NCI-H446 treated with DMSO at 0.1 percent for 48 hours (cell line): ENCODE results near the gene AHNAK2.
"Not testable (repeated sequence)": the region's sequence is repeated elsewhere in the genome, so short reads cannot be mapped to it uniquely, and the experiment has no call there.

Experiments
- DNase-seq: peaks from one replicate; lab custom pipeline; 2025; lab: John Stamatoyannopoulos, UW

AHNAK2 gene

DNA sequence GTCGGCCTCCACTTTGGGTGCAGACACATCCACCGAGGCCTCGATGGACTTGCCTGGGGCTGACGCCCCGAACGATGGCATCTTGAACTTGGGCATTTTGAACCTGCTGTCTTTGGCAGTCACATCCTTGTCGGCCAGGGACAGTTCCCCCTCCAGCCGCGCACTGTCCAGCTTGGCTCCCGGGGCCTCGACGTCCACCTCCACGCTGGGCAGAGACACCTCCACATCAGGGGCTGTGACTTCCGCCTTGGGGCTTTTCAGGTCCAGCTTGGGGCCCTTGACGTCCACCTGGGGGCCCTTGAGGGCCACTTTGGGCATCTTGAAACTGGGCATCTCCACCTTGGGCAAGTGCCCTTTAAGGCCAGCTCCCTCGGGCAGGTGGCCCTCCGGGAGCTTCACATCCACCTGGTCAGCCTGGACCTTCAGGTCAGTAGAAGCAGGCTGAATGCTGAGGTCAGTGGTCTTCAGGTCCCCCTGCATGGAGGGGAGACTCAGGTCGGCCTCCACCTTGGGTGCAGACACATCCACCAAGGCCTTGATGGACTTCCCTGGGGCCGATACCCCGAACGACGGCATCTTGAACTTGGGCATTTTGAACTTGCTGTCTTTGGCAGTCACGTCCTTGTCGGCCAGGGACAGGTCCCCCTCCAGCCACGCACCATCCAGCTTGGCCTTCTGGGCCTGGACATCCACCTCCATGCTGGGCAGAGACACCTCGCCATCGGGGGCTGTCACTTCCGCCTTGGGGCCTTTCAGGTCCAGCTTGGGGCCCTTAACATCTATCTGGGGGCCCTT is 26.1 kb downstream of the AHNAK2 start:
- not testable (repeated sequence) for DNase-seq

DNA sequence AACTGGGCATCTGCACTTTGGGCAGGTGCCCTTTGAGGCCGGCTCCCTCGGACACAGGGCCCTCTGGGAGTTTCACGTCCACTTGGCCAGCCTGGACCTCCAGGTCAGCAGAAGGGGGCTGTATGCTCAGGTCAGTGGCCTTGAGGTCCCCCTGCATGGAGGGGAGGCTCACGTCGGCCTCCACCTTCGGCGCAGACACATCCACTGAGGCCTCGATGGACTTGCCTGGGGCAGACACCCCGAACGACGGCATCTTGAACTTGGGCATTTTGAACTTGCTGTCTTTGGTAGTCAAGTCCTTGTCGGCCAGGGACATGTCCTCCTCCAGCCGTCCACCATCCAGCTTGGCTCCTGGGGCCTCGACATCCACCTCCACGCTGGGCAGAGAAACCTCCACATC is 27.5 kb downstream of the AHNAK2 start:
- DNase-seq = not testable (repeated sequence)

DNA sequence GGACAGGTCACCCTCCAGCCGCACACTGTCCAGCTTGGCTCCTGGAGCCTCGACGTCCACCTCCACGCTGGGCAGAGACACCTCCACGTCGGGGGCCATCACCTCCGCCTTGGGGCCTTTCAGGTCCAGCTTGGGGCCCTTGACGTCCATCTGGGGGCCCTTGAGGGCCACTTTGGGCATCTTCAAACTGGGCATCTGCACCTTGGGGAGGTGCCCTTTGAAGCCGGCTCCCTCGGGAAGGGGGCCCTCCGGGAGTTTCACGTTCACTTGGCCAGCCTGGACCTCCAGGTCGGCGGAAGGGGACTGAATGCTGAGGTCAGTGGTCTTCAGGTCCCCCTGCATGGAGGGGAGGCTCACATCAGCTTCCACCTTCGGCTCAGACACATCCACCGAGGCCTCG is 28.2 kb downstream of the AHNAK2 start:
- no peak for DNase-seq

DNA sequence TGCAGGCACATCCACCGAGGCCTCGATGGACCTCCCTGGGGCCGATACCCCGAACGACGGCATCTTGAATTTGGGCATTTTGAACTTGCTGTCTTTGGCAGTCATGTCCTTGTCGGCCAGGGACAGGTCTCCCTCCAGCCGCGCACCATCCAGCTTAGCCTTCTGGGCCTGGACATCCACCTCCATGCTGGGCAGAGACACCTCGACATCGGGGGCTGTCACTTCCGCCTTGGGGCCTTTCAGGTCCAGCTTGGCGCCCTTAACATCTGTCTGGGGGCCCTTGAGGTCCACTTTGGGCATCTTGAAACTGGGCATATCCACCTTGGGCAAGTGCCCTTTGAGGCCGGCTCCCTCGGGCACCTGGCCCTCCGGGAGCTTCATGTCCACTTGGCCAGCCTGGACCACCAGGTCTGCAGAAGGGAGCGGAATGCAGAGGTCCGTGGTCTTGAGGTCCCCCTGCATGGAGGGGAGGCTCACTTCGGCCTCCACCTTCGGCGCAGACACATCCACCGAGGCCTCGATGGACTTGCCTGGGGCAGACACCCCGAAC is 28.7 kb downstream of the AHNAK2 start:
- DNase-seq = not testable (repeated sequence)

DNA sequence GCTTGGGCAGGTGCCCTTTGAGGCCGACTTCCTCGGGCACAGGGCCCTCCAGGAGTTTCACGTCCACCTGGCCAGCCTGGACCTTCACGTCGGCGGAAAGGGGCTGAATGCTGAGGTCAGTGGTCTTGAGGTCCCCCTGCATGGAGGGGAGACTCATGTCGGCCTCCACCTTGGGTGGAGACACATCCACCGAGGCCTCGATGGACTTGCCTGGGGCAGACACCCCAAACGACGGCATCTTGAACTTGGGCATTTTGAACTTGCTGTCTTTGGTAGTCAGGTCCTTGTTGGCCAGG is 29.5 kb downstream of the AHNAK2 start:
- no peak for DNase-seq

DNA sequence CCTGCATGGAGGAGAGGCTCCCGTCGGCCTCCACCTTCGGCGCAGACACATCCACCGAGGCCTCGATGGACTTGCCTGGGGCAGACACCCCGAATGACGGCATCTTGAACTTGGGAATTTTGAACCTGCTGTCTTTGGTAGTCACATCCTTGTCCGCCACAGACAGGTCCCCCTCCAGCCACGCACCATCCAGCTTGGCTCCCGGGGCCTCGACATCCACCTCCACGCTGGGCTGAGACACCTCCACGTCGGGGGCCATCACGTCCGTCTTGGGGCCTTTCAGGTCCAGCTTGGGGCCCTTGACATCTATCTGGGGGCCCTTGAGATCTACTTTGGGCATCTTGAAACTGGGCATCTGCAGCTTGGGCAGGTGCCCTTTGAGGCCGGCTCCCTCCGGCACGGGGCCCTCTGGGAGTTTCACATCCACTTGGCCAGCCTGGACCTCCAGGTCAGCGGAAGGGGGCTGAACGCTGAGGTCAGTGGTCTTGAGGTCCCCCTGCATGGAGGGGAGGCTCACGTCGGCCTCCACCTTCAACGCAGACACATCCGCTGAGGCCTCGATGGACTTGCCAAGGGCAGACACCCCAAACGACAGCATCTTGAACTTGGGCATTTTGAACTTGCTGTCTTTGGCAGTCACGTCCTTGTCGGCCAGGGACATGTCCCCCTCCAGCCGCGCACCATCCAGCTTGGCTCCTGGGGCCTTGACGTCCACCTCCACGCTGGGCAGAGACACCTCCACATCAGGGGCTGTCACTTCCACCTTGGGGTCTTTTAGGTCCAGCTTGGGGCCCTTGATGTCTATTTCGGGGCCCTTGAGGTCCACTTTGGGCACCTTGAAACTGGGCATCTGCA is 30.1 kb downstream of the AHNAK2 start:
- DNase-seq = not testable (repeated sequence)

DNA sequence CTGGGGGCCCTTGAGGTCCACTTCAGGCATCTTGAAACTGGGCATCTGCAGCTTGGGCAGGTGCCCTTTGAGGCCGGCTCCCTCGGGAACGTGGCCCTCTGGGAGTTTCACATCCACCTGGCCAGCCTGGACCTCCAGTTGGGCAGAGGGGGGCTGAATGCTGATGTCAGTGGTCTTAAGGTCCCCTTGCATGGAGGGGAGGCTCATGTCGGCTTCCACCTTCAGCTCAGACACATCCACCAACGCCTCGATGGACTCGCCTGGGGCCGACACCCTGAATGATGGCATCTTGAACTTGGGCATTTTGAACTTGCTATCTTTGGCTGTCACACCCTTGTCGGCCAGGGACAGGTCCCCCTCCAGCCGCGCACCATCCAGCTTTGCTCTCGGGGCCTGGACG is 31.0 kb downstream of the AHNAK2 start:
- not testable (repeated sequence) for DNase-seq

DNA sequence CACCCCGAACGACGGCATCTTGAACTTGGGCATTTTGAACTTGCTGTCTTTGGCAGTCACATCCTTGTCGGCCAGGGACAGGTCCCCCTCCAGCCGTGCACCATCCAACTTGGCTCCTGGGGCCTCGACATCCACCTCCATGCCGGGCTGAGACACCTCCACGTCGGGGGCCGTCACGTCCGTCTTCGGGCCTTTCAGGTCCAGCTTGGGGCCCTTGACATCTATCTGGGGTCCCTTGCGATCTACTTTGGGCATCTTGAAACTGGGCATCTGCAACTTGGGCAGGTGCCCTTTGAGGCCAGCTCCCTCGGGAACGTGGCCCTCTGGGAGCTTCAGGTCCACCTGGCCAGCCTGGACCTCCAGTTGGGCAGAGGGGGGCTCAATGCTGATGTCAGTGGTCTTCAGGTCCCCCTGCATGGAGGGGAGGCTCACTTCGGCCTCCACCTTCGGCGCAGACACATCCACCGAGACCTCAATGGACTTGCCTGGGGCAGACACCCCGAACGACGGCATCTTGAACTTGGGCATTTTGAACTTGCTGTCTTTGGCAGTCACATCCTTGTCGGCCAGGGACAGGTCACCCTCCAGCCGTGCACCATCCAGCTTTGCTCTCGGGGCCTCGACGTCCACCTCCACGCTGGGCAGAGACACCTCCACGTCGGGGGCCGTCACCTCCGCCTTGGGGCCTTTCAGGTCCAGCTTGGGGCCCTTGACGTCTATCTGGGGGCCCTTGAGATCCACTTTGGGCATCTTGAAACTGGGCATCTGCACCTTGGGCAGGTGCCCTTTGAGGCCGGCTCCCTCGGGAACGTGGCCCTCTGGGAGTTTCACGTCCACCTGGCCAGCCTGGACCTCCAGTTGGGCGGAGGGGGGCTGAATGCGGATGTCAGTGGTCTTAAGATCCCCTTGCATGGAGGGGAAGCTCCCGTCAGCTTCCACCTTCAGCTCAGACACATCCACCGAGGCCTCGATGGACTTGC is 31.9 kb downstream of the AHNAK2 start:
- not testable (repeated sequence) for DNase-seq

DNA sequence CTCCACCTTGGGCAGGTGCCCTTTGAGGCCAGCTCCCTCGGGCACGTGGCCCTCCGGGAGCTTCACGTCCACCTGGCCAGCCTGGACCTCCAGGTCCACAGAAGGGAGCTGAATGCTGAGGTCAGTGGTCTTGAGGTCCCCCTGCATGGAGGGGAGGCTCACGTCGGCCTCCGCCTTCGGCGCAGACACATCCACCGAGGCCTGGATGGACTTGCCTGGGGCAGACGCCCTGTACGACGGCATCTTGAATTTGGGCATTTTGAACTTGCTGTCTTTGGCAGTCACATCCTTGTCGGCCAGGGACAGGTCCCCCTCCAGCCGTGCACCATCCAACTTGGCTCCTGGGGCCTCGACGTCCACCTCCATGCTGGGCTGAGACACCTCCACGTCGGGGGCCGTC is 32.9 kb downstream of the AHNAK2 start:
- not testable (repeated sequence) for DNase-seq

DNA sequence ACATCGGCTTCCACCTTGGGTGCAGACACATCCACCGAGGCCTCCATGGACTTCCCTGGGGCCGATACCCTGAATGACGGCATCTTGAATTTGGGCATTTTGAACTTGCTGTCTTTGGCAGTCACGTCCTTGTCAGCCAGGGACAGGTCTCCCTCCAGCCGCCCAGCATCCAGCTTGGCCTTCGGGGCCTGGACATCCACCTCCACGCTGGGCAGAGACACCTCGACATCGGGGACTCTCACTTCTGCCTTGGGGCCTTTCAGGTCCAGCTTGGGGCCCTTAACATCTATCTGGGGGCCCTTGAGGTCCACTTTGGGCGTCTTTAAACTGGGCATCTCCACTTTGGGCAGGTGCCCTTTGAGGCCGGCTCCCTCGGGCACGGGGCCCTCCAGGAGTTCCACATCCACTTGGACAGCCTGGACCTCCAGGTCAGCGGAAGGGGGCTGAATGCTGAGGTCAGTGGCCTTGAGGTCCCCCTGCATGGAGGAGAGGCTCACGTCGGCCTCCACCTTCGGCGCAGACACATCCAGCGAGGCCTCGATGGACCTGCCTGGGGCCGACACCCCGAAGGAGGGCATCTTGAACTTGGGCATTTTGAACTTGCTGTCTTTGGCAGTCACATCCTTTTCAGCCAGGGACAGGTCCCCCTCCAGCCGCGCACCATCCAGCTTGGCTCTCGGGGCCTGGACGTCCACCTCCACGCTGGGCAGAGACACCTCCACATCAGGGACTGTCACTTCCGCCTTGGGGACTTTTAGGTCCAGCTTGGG is 33.6 kb downstream of the AHNAK2 start:
- DNase-seq = not testable (repeated sequence)

DNA sequence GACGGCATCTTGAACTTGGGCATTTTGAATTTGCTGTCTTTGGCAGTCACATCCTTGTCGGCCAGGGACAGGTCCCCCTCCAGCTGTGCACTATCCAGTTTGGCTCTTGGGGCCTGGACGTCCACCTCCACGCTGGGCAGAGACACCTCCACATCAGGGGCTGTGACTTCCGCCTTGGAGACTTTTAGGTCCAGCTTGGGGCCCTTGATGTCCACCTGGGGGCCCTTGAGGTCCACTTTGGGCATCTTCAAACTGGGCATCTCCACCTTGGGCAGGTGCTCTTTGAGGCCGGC is 34.2 kb downstream of the AHNAK2 start:
- DNase-seq = not testable (repeated sequence)

DNA sequence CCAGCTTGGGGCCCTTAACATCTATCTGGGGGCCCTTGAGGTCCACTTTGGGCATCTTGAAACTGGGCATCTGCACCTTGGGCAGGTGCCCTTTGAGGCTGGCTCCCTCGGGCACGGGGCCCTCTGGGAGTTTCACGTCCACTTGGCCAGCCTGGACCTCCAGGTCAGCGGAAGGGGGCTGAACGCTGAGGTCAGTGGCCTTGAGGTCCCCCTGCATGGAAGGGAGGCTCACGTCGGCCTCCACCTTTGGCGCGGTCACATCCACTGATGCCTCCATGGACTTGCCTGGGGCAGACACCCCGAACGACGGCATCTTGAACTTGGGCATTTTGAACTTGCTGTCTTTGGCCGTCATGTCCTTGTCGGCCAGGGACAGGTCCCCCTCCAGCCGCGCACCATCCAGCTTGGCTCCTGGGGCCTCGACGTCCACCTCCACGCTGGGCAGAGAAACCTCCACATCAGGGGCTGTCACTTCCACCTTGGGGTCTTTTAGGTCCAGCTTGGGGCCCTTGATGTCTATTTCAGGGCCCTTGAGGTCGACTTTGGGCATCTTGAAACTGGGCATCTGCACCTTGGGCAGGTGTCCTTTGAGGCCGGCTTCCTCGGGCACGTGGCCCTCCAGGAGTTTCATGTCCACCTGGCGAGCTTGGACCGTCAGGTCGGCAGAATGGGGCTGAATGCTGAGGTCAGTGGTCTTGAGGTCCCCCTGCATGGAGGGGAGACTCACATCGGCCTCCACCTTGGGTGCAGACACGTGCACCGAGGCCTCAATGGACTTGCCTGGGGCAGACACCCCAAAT is 34.8 kb downstream of the AHNAK2 start:
- not testable (repeated sequence) for DNase-seq

DNA sequence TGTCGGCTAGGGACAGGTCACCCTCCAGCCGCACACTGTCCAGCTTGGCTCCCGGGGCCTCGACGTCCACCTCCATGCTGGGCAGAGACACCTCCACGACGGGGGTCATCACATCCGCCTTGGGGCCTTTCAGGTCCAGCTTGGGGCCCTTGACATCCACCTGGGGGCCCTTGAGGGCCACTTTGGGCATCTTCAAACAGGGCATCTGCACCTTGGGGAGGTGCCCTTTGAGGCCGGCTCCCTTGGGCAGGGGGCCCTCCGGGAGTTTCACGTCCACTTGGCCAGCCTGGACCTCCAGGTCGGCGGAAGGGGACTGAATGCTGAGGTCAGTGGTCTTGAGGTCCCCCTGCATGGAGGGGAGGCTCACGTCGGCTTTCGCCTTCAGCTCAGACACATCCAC is 35.6 kb downstream of the AHNAK2 start:
- DNase-seq = no peak

DNA sequence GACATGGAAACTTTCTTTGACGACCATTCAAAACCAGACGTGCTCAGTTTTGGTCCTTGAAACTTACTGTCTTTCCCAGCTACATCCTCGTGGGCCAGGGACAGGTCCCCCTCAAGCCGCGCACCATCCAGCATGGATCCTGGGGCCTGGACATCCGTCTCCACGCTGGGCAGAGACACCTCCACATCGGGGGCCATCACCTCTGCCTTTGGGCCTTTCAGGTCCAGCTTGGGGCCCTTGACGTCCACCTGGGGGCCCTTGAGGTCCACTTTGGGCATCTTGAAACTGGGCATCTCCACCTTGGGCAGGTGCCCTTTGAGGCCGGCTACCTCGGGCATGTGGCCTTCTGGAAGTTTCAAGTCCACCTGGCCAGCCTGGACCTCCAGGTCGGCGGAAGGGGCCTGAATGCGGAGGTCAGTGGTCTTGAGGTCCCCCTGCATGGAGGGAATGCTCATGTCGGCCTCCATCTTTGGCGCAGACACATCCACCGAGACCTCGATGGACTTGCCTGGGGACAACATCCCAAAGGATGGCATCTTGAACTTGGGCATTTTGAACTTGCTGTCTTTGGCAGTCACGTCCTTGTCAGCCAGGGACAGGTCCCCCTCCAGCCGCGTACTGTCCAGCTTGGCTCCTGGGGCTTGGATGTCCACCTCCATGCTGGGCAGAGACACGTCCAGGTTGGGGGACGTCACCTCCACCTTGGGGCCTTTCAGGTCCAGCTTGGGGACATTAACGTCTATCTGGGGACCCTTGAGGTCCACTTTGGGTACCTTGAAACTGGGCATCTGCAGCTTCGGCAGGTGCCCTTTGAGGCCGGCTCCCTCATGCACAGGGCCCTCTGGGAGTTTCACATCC is 36.4 kb downstream of the AHNAK2 start:
- DNase-seq = no peak

DNA sequence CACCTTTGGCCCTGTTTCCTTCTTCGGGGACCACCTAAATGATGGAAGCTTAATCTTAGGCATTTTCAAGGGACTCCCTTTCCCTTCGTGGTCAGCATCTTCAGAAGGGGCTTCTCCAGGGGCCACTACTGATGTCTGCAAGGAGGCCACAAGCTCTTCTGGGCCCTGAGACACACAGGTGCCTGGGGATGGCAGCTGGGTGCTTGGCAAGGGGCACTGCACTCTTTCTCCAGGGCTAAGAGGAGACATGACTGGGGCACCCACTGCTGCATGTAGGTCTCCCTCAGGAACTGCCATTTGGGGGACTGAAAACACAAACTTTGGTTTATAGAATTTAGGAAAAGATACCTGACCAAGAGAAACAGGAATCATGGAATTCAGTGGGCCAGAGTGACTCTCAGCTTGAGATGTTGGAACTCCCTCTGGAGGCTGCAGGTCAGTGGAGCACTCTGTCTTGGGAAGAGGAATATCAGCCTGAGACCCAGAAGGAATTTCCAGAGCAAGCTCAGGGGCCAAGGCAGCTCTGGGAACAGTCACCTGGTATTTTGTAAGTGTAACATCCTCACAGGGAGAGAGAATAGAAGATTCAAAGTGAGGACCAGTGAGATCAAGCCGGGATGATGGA is 37.5 kb downstream of the AHNAK2 start:
- DNase-seq = no peak

DNA sequence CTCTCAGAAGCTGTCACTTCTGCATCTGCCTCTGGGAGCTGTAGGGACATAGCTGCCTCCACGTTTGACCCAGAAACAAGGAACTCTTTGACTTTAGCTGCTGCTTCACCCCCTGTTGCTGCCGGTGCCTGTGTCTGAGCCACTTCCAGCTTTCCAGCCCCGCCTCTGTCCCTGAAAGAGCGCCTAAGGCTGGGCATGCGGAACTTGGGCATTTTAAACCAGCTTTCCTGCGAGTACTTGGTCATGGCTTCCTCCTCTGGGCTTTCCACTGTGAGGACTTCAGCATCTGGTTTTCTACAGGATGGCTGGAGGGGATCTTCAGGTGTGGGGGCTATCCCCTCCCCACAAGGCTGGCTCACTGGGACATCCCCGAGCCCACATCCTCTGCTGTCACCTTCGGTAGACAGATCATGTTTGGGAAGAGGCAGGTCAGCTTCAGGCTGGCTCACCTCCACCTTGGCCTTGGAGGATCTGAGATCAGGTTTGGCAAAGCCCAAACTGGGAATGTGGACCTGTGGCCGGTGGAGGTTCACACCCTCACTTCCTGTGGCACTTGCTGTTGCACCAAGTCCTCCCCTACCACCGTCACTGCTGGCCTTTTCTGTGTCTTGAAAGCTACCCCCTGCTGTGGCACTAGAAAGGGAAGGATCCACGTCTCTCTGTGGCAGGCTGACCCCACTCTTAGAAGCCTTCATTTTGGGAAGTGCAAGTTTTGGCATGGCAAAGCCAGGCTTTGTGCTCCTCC is 38.3 kb downstream of the AHNAK2 start:
- DNase-seq = no peak

DNA sequence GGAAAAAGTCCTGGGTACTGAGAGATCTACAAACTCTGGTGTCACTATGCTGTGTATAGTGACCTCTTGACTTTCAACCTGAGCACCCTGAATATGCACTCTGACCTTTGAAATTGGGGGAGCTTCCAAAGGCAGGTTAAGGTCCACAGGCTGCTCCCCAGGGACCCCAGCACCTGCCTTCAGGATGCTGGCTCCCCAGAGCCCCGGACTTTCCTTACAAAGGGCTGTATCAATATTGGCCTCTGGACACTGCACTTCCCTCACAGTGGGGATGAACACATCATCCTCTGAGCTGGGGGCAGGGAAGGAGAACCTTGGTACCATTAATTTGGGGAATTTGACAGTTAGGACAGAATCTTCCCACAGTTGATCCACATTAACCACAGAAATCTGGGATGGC is 39.2 kb downstream of the AHNAK2 start:
- DNase-seq = no peak

DNA sequence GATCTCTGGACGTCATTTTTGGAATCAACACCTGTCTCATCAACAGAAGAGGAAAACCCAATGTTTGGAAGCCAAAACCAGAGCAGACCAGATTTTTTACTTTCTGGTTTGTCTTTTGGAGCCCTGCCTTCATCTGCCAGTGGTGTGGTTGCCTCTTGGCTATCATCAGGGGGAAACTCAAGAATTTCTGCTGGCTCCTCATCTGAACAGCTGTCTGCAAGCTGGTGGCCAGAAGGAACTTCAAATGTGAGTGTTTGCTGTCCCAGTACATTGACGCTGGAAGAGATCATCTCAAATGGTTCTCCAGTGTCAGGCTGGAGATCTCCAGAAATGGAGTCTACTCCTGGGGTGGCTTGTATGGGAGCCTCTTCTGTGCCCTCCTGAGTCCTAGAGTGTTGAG is 39.7 kb downstream of the AHNAK2 start:
- no peak for DNase-seq
